HepG2 (cell line): Measurements from ENCODE around the gene APOC3. TPM values are rescaled to one million over a fixed set of nuclear protein-coding genes. Genes with fewer than 3 reads are reported as not detected.
A peak's percentile ranks its signal among the peaks of the same experiment; 100 is the strongest.

ENCODE experiments used
- ARNT2 ChIP-seq: sonication (generic); formaldehyde crosslinking; IDR thresholded peaks from 2 replicates; pipeline ENCODE4 v1.8.0; 2022; ENCODE audit warnings: mild to moderate bottlenecking, low read depth, missing genetic modification reagents, moderate library complexity
- CBFB ChIP-seq: sonication (generic); formaldehyde crosslinking; IDR thresholded peaks from 2 replicates; pipeline ENCODE4 v1.4.0; 2020; ENCODE audit warnings: missing genetic modification reagents
- KAT2B ChIP-seq: fragments of 150-350 bp; IDR thresholded peaks from 2 replicates; pipeline ENCODE4 v1.6.1; 2014; ENCODE audit warnings: low read depth, low read length, borderline replicate concordance
- KDM5B ChIP-seq: sonication (generic); formaldehyde crosslinking; IDR thresholded peaks from 2 replicates; pipeline ENCODE4 v1.4.0; 2020; ENCODE audit warnings: missing genetic modification reagents, mild to moderate bottlenecking, borderline replicate concordance
- MIER2 ChIP-seq: IDR thresholded peaks from 2 replicates; pipeline ENCODE4 v1.6.1; 2016; ENCODE audit warnings: missing biosample characterization, missing genetic modification reagents
- NR2F2 ChIP-seq: IDR thresholded peaks from 2 replicates; pipeline ENCODE4 v1.6.1; 2012; ENCODE audit warnings: low read depth, inconsistent platforms, borderline replicate concordance
- SMC3 ChIP-seq: IDR thresholded peaks from 2 replicates; pipeline ENCODE4 v1.6.1; 2011; ENCODE audit warnings: low read length, improper control_type of control experiment
- SNAI1 ChIP-seq: sonication (generic); formaldehyde crosslinking; IDR thresholded peaks from 2 replicates; pipeline ENCODE4 v1.5.0; 2020; ENCODE audit warnings: mild to moderate bottlenecking, missing genetic modification reagents, borderline replicate concordance
- SYNCRIP ChIP-seq: fragments of 200-400 bp; formaldehyde crosslinking; IDR thresholded peaks from 2 replicates; pipeline ENCODE4 v1.6.1; 2018; ENCODE audit warnings: mild to moderate bottlenecking, low read depth, low read length; ENCODE audit not compliant: insufficient read depth
- TFE3 ChIP-seq: IDR thresholded peaks from 2 replicates; pipeline ENCODE4 v1.6.1; 2016
- XRCC5 ChIP-seq: fragments of 200-400 bp; formaldehyde crosslinking; optimal IDR thresholded peaks from 2 replicates; pipeline ENCODE3; 2017; ENCODE audit warnings: mild to moderate bottlenecking, low read length
- ZBTB7A ChIP-seq: sonication (generic); formaldehyde crosslinking; IDR thresholded peaks from 2 replicates; pipeline ENCODE4 v1.8.0; 2022; ENCODE audit warnings: mild to moderate bottlenecking, missing genetic modification reagents
- ZKSCAN8 ChIP-seq: IDR thresholded peaks from 2 replicates; pipeline ENCODE4 v1.6.1; 2016; ENCODE audit warnings: borderline replicate concordance, missing genetic modification reagents, missing compliant biosample characterization
- ZNF589 ChIP-seq: sonication (generic); formaldehyde crosslinking; conservative IDR thresholded peaks from 2 replicates; pipeline ENCODE4 v1.8.0; 2022; ENCODE audit warnings: mild to moderate bottlenecking, moderate library complexity, missing genetic modification reagents
- ZNF619 ChIP-seq: sonication (generic); formaldehyde crosslinking; IDR thresholded peaks from 2 replicates; pipeline ENCODE4 v1.4.0; 2020; ENCODE audit warnings: mild to moderate bottlenecking, missing genetic modification reagents
- ZNF674 ChIP-seq: sonication (generic); formaldehyde crosslinking; IDR thresholded peaks from 2 replicates; pipeline ENCODE4 v1.5.0; 2020; ENCODE audit warnings: low read depth, mild to moderate bottlenecking, missing genetic modification reagents
- ZNF691 ChIP-seq: sonication (generic); formaldehyde crosslinking; IDR thresholded peaks from 2 replicates; pipeline ENCODE4 v1.4.0; 2020; ENCODE audit warnings: missing genetic modification reagents, low read depth, mild to moderate bottlenecking, borderline replicate concordance
- ZSCAN25 ChIP-seq: sonication (generic); formaldehyde crosslinking; IDR thresholded peaks from 2 replicates; pipeline ENCODE4 v1.8.0; 2022; ENCODE audit warnings: mild to moderate bottlenecking, missing genetic modification reagents
- polyA plus RNA-seq, 8 experiments: library from polyadenylated mRNA; depleted of rRNA in 3 of 8; stranded (reverse) in 7 of 8; unstranded in 1 of 8; fragments of >200 nt; fragmentation: Illumina TruSeq in 4 of 8; extraction: Trizol in 4 of 8; gene quantifications; 2 replicates each; pipeline versions ENCODE4 v1.2.1 to v1.2.3, GENCODE V29; 2011 to 2016; ENCODE audit warnings: low read depth in 4 of 8, missing spikeins in 1 of 8, mixed read lengths in 1 of 8; ENCODE audit not compliant: insufficient read depth in 1 of 8
- total RNA-seq, 5 experiments: library from RNA; depleted of rRNA; stranded (reverse); fragments of >200 nt; fragmentation: Illumina TruSeq; extraction: Trizol; gene quantifications; 2 replicates each; pipeline ENCODE4 v1.2.3, GENCODE V29; 2016; ENCODE audit warnings: low read depth in 1 of 5
- TF ChIP-seq, protein P1 (sequence below): fragments of 450-650 bp; IDR thresholded peaks from 2 replicates; pipeline ENCODE4 v1.6.1; 2017
- TF ChIP-seq, protein P2 (sequence below): sonication (generic); formaldehyde crosslinking; IDR thresholded peaks from 2 replicates; pipeline ENCODE4 v1.8.1; 2023; ENCODE audit warnings: mild to moderate bottlenecking, inconsistent platforms, moderate library complexity, missing genetic modification reagents, borderline replicate concordance
- TF ChIP-seq, protein P3 (sequence below): sonication (generic); formaldehyde crosslinking; IDR thresholded peaks from 2 replicates; pipeline ENCODE4 v1.5.0; 2020; ENCODE audit warnings: mild to moderate bottlenecking, missing genetic modification reagents

Gene APOC3
- total and polyA plus RNA-seq, 2 of the 13 experiments (the other 11 are each of a cell fraction or from before 2014, with no cell fraction given): 314 to 687 TPM

DNA sequence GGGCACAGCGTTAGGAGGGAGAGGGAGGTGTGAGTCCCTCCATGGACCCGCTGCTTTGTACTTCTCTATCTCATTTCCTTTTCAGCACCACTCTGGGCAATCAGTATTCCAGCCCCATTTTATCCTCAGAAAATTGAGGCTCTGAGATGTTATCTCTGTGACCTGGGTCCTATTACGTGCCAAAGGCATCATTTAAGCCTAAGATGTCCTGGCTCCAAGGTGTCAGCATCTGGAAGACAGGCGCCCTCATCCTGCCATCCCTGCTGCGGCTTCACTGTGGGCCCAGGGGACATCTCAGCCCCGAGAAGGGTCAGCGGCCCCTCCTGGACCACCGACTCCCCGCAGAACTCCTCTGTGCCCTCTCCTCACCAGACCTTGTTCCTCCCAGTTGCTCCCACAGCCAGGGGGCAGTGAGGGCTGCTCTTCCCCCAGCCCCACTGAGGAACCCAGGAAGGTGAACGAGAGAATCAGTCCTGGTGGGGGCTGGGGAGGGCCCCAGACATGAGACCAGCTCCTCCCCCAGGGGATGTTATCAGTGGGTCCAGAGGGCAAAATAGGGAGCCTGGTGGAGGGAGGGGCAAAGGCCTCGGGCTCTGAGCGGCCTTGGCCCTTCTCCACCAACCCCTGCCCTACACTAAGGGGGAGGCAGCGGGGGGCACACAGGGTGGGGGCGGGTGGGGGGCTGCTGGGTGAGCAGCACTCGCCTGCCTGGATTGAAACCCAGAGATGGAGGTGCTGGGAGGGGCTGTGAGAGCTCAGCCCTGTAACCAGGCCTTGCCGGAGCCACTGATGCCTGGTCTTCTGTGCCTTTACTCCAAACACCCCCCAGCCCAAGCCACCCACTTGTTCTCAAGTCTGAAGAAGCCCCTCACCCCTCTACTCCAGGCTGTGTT lies 829 bp upstream of the APOC3 start (continued):
- TF ChIP-seq ZNF589 (CRISPR knock-in tag) (no peak), ZNF619 (CRISPR knock-in tag) (peak; percentile 69; the same call in 1 of the 2 replicates), TFE3 (peak; percentile 95), ZNF691 (CRISPR knock-in tag) (peak; percentile 65), SNAI1 (CRISPR knock-in tag) (no peak), SMC3 (no peak; the same call in 1 of the 2 replicates), ZSCAN25 (CRISPR knock-in tag) (peak; percentile 98), CBFB (peak; percentile 91; the same call in 1 of the 2 replicates), KDM5B (CRISPR knock-in tag) (no peak), NR2F2 (no peak), KAT2B (no peak), ARNT2 (no peak), XRCC5 (peak; percentile 76), ZBTB7A (CRISPR knock-in tag) (peak; percentile 93), SYNCRIP (no peak), ZNF674 (CRISPR knock-in tag) (no peak), MIER2 (CRISPR knock-in tag) (no peak), ZKSCAN8 (CRISPR knock-in tag) (peak; percentile 65; the same call in 1 of the 2 replicates)
- TF ChIP-seq, protein P1, sequence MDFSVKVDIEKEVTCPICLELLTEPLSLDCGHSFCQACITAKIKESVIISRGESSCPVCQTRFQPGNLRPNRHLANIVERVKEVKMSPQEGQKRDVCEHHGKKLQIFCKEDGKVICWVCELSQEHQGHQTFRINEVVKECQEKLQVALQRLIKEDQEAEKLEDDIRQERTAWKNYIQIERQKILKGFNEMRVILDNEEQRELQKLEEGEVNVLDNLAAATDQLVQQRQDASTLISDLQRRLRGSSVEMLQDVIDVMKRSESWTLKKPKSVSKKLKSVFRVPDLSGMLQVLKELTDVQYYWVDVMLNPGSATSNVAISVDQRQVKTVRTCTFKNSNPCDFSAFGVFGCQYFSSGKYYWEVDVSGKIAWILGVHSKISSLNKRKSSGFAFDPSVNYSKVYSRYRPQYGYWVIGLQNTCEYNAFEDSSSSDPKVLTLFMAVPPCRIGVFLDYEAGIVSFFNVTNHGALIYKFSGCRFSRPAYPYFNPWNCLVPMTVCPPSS: no peak
- TF ChIP-seq, protein P2, sequence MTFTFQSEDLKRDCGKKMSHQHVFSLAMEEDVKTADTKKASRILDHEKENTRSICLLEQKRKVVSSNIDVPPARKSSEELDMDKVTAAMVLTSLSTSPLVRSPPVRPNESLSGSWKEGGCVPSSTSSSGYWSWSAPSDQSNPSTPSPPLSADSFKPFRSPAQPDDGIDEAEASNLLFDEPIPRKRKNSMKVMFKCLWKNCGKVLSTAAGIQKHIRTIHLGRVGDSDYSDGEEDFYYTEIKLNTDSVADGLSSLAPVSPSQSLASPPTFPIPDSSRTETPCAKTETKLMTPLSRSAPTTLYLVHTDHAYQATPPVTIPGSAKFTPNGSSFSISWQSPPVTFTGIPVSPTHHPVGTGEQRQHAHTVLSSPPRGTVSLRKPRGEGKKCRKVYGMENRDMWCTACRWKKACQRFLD: no peak
- TF ChIP-seq, protein P3, sequence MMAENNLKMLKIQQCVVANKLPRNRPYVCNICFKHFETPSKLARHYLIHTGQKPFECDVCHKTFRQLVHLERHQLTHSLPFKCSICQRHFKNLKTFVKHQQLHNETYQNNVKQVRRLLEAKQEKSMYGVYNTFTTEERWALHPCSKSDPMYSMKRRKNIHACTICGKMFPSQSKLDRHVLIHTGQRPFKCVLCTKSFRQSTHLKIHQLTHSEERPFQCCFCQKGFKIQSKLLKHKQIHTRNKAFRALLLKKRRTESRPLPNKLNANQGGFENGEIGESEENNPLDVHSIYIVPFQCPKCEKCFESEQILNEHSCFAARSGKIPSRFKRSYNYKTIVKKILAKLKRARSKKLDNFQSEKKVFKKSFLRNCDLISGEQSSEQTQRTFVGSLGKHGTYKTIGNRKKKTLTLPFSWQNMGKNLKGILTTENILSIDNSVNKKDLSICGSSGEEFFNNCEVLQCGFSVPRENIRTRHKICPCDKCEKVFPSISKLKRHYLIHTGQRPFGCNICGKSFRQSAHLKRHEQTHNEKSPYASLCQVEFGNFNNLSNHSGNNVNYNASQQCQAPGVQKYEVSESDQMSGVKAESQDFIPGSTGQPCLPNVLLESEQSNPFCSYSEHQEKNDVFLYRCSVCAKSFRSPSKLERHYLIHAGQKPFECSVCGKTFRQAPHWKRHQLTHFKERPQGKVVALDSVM (CRISPR knock-in tag): peak; percentile 23; the same call in 1 of the 2 replicates
